GM23338 (cell line): ENCODE results near the gene ILF2. TPM values are rescaled to one million over a fixed set of nuclear protein-coding genes. Genes with fewer than 3 reads are reported as not detected.

ENCODE experiments used
- ATAC-seq: fragments of 200-7000 bp; cut with Tn5 transposase; 3 replicates; pipeline ENCODE4 v1.9.1; 2020
- DNase-seq: peaks from one replicate; pipeline ENCODE4 v3.0.0-alpha.2; 2015; ENCODE audit warnings: low spot score
- H2AFZ ChIP-seq: fragments of 200-600 bp; sonication (generic); 2 replicates; pipeline ENCODE4 v1.8.0; 2016; ENCODE audit warnings: antibody characterized with exemption, mild to moderate bottlenecking, moderate library complexity
- H3F3A ChIP-seq: fragments of 200-600 bp; sonication (generic); replicated peaks from 2 replicates; pipeline ENCODE4 v1.8.0; 2017; ENCODE audit warnings: antibody characterized with exemption, mixed run types, low read depth
- H3K27ac ChIP-seq: fragments of 200-600 bp; sonication (generic); 2 replicates; pipeline ENCODE4 v1.6.1; 2016; ENCODE audit warnings: low read depth
- H3K27me3 ChIP-seq: fragments of 200-600 bp; sonication (generic); 2 replicates; pipeline ENCODE4 v1.8.0; 2016; ENCODE audit warnings: mild to moderate bottlenecking, mixed run types, moderate library complexity; ENCODE audit not compliant: insufficient read depth
- H3K36me3 ChIP-seq: fragments of 200-600 bp; sonication (generic); 2 replicates; pipeline ENCODE4 v1.8.0; 2016; ENCODE audit warnings: mild to moderate bottlenecking; ENCODE audit not compliant: insufficient read depth
- H3K4me1 ChIP-seq: fragments of 200-600 bp; sonication (generic); 2 replicates; pipeline ENCODE4 v1.8.0; 2016; ENCODE audit warnings: mild to moderate bottlenecking, moderate library complexity; ENCODE audit not compliant: insufficient read depth
- H3K4me2 ChIP-seq: fragments of 200-600 bp; sonication (generic); 2 replicates; pipeline ENCODE4 v1.7.1; 2017; ENCODE audit warnings: mixed run types
- H3K4me3 ChIP-seq: fragments of 200-600 bp; sonication (generic); 2 replicates; pipeline ENCODE4 v1.6.1; 2016; ENCODE audit warnings: mixed run types
- H3K79me2 ChIP-seq: fragments of 200-600 bp; sonication (generic); replicated peaks from 2 replicates; pipeline ENCODE4 v1.8.0; 2017; ENCODE audit warnings: mild to moderate bottlenecking; ENCODE audit not compliant: insufficient read depth
- H3K9me2 ChIP-seq: fragments of 200-600 bp; sonication (generic); 2 replicates; pipeline ENCODE4 v1.8.0; 2017; ENCODE audit not compliant: insufficient read depth
- H4K20me1 ChIP-seq: fragments of 200-600 bp; sonication (generic); replicated peaks from 2 replicates; pipeline ENCODE4 v1.8.0; 2017; ENCODE audit warnings: mild to moderate bottlenecking; ENCODE audit not compliant: insufficient read depth
- H3K27ac Mint-ChIP-seq: 2 replicates; pipeline ENCODE4 v1.8.0; 2020; ENCODE audit warnings: inconsistent platforms, mild to moderate bottlenecking, moderate library complexity, mixed read lengths
- H3K27me3 Mint-ChIP-seq: 3 replicates; pipeline ENCODE4 v1.8.0; 2022; ENCODE audit warnings: low read depth, mild to moderate bottlenecking, moderate library complexity, mixed read lengths, inconsistent platforms; ENCODE audit not compliant: insufficient read depth, poor library complexity
- H3K36me3 Mint-ChIP-seq: 3 replicates; pipeline ENCODE4 v1.8.0; 2021; ENCODE audit warnings: low read depth, mild to moderate bottlenecking, inconsistent platforms, moderate library complexity, mixed read lengths
- H3K4me1 Mint-ChIP-seq: 3 replicates; pipeline ENCODE4 v1.8.0; 2020; ENCODE audit warnings: mild to moderate bottlenecking, inconsistent platforms, mixed read lengths
- H3K4me3 Mint-ChIP-seq: 3 replicates; pipeline ENCODE4 v1.8.0; 2021; ENCODE audit warnings: moderate library complexity, mild to moderate bottlenecking, inconsistent platforms, mixed read lengths
- H3K9me3 Mint-ChIP-seq: 3 replicates; pipeline ENCODE4 v1.8.0; 2020; ENCODE audit warnings: moderate library complexity, mild to moderate bottlenecking, inconsistent platforms, mixed read lengths
- ETS1 ChIP-seq: IDR thresholded peaks from 2 replicates; pipeline ENCODE4 v1.6.1; 2016; ENCODE audit warnings: antibody characterized with exemption
- EZH2 ChIP-seq: fragments of 200-600 bp; sonication (generic); IDR thresholded peaks from one replicate; pipeline ENCODE4 v1.8.0; 2017; ENCODE audit warnings: antibody characterized with exemption, mild to moderate bottlenecking, low read depth; ENCODE audit not compliant: unreplicated experiment
- EZH2phosphoT487 ChIP-seq: fragments of 200-600 bp; sonication (generic); IDR thresholded peaks from one replicate; pipeline ENCODE4 v1.8.1; 2018; ENCODE audit warnings: antibody characterized with exemption; ENCODE audit not compliant: unreplicated experiment
- JUNB ChIP-seq: IDR thresholded peaks from one replicate; pipeline ENCODE4 v1.6.1; 2016; ENCODE audit warnings: antibody characterized with exemption; ENCODE audit not compliant: unreplicated experiment
- NANOG ChIP-seq: IDR thresholded peaks from 2 replicates; pipeline ENCODE4 v1.6.1; 2016; ENCODE audit warnings: antibody characterized with exemption, borderline replicate concordance
- POLR2AphosphoS5 ChIP-seq: IDR thresholded peaks from 2 replicates; pipeline ENCODE4 v1.6.1; 2016; ENCODE audit warnings: antibody characterized with exemption, low read depth
- REST ChIP-seq: IDR thresholded peaks from one replicate; pipeline ENCODE4 v1.6.1; 2018; ENCODE audit warnings: antibody characterized with exemption; ENCODE audit not compliant: unreplicated experiment
- STAT1 ChIP-seq: IDR thresholded peaks from one replicate; pipeline ENCODE4 v1.6.1; 2016; ENCODE audit warnings: antibody characterized with exemption; ENCODE audit not compliant: unreplicated experiment
- ZNF331 ChIP-seq: fragments of 250-450 bp; sonication (Bioruptor Pico); IDR thresholded peaks from 2 replicates; pipeline ENCODE4 v1.5.0; 2020; ENCODE audit warnings: low read depth, mild to moderate bottlenecking, moderate library complexity
- ZNF462 ChIP-seq: fragments of 250-450 bp; sonication (Bioruptor Pico); IDR thresholded peaks from 2 replicates; pipeline ENCODE4 v1.5.0; 2020; ENCODE audit warnings: mild to moderate bottlenecking, moderate library complexity
- polyA plus RNA-seq: library from polyadenylated mRNA; unstranded; fragments of >200 nt; fragmentation: Nextera tagmentation; extraction: Ambion mirVana; gene quantifications from 2 replicates; pipeline ENCODE4 v1.2.1, GENCODE V29; 2016
- total RNA-seq: library from RNA; depleted of rRNA; stranded (reverse); fragments of >200 nt; shearing (Covaris generic); gene quantifications from 2 replicates; pipeline ENCODE4 v1.2.3, GENCODE V29; 2014

Gene ILF2
- total and polyA plus RNA-seq, 2 experiments from 2014 or later: 214 to 337 TPM

- H3K4me1 Mint-ChIP-seq: peaks cover 3% of the 10 kb centered on the region
- Histone ChIP-seq H3K27me3 (no peaks in the 10 kb centered on the region), H2AFZ (no peak overlapping the region), H3F3A (peaks cover 7% of the 10 kb centered on the region), H3K79me2 (no peaks in the 10 kb centered on the region), H3K4me2 (no peak overlapping the region), H4K20me1 (0 out of 2 replicates have a peak, but pooled peaks cover 3% of the 10 kb centered on the region), H3K4me1 (no peaks in the 10 kb centered on the region), H3K9me2 (no peaks in the 10 kb centered on the region), H3K36me3 (no peaks in the 10 kb centered on the region), H3K27ac (no peak overlapping the region), H3K4me3 (no peak overlapping the region)
- TF ChIP-seq ZNF331 (no peak), POLR2AphosphoS5 (no peak), EZH2phosphoT487 (no peak), NANOG (no peak), JUNB (no peak), EZH2 (no peak), STAT1 (no peak), REST (no peak), ZNF462 (CRISPR knock-in tag) (no peak), ETS1 (no peak)
- no peaks in the 10 kb centered on the region for H3K36me3 Mint-ChIP-seq
- no peak for ATAC-seq
- no peaks in the 10 kb centered on the region for H3K9me3 Mint-ChIP-seq
- peaks cover 15% of the 10 kb centered on the region for H3K27me3 Mint-ChIP-seq
- no peak overlapping the region for H3K4me3 Mint-ChIP-seq
- H3K27ac Mint-ChIP-seq: no peak overlapping the region
- no peak for DNase-seq
These were observed 19.0 kb downstream of the ILF2 start for GRCh38 chr1:153651771-153652170.
